MM.1S (cell line): ENCODE results near the gene HOATZ.
A peak's percentile ranks its signal among the peaks of the same experiment; 100 is the strongest.

Experiments used
- CTCF ChIP-seq: fragments of 300-600 bp; sonication (generic); IDR thresholded peaks from 2 replicates; pipeline ENCODE4 v1.5.1; 2016; ENCODE audit warnings: antibody characterized with exemption, low read length, mixed read lengths
- EZH2 ChIP-seq: fragments of 300-600 bp; sonication (generic); optimal IDR thresholded peaks from 2 replicates; pipeline ENCODE3; 2017; ENCODE audit warnings: low read depth, mild to moderate bottlenecking, antibody characterized with exemption, low read length, mixed read lengths
- EZH2phosphoT487 ChIP-seq: fragments of 300-600 bp; sonication (generic); IDR thresholded peaks from 2 replicates; pipeline ENCODE4 v1.6.1; 2018; ENCODE audit warnings: antibody characterized with exemption, low read length

GRCh38 chr11:111565114-111565720 lies 50.6 kb downstream of the HOATZ start:
- TF ChIP-seq CTCF (peak; percentile 79), EZH2 (no peak), EZH2phosphoT487 (no peak)
